Activated B cell treated with CpG ODN at 0.5 μM for 24 hours (primary cell): ENCODE data around the gene GBP7. TPM values are rescaled to one million over a fixed set of nuclear protein-coding genes. Genes with fewer than 3 reads are reported as not detected.

ENCODE experiments used
- ATAC-seq: fragments of 200-7000 bp; cut with Tn5 transposase; one replicate; pipeline ENCODE4 v1.10.0; 2021; ENCODE audit warnings: low read depth, mild to moderate bottlenecking, moderate library complexity
- CTCF ChIA-PET: fragments of 350-600 bp; sonication (Branson Sonifier 250); formaldehyde crosslinking; loops from one replicate; lab custom pipeline; 2021; ENCODE audit warnings: antibody characterized with exemption; lab: Charles Lee
- POLR2A ChIA-PET: fragments of 350-600 bp; sonication (Branson Sonifier 250); formaldehyde crosslinking; loops from one replicate; lab custom pipeline; 2021; ENCODE audit warnings: antibody characterized with exemption; lab: Charles Lee
- DNase-seq: peaks from one replicate; pipeline ENCODE4 v3.0.0; 2022
- H3K27ac Mint-ChIP-seq: one replicate; pipeline ENCODE4 v1.8.0; 2020; ENCODE audit warnings: mixed read lengths
- H3K27me3 Mint-ChIP-seq: one replicate; pipeline ENCODE4 v1.8.0; 2021; ENCODE audit warnings: mixed read lengths
- H3K36me3 Mint-ChIP-seq: one replicate; pipeline ENCODE4 v1.8.0; 2021; ENCODE audit warnings: low read depth, mixed read lengths
- H3K4me1 Mint-ChIP-seq: one replicate; pipeline ENCODE4 v1.8.0; 2021; ENCODE audit warnings: mixed read lengths
- H3K4me3 Mint-ChIP-seq: one replicate; pipeline ENCODE4 v1.8.0; 2020; ENCODE audit warnings: mild to moderate bottlenecking, mixed read lengths
- H3K9me3 Mint-ChIP-seq: one replicate; pipeline ENCODE4 v1.8.0; 2020; ENCODE audit warnings: mixed read lengths
- intact Hi-C: fragments of 100-400 bp; cut with micrococcal nuclease; formaldehyde crosslinking; loops from one replicate; pipeline ENCODE4 v1.15.1; 2024
- total RNA-seq: library from RNA; stranded (reverse); gene quantifications from 2 replicates; pipeline ENCODE4 v1.2.3, GENCODE V29; 2022
- TF ChIP-seq, protein P1 (sequence below): fragments of 200-600 bp; IDR thresholded peaks from one replicate; pipeline ENCODE4 v1.8.0; 2022; ENCODE audit warnings: antibody characterized with exemption, mild to moderate bottlenecking

GBP7 gene
- total RNA-seq, 1 donor from 2014 or later: not detected

DNA sequence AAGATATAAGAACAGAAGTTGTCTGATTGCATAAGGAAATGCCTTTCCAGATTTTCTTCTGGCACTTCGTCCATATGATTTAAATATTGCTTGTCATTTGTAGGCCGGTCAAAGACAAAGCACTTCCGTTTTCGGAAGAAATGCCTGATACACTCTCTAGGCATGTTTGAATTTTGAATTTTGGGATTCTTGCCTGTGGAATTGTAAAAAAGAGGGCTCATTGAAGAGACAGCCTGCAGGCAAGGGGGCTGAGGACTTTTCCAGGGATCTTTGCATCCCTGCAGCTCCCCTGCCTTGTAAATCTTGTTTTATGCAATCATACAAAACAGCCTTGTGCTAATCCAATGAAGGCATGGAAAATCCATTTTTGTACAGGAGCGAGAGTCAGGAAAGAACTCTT, 15.5 kb upstream of the GBP7 start:
- Mint-ChIP-seq H3K36me3 (peaks cover 83% of the 10 kb centered on the region), H3K4me1 (peaks cover 14% of the 10 kb centered on the region), H3K27ac (no peak overlapping the region), H3K4me3 (no peak overlapping the region), H3K9me3 (no peaks in the 10 kb centered on the region), H3K27me3 (no peaks in the 10 kb centered on the region)
- ChIA-PET POLR2A (no interaction called here), CTCF (no interaction called here)
- ATAC-seq (no peak), DNase-seq (no peak)
- intact Hi-C loops: loop anchor here (10.0 kb wide), 1 partner anchor 507 kb away; the partner anchor contains the start of gene PKN2
- TF ChIP-seq, protein P1, sequence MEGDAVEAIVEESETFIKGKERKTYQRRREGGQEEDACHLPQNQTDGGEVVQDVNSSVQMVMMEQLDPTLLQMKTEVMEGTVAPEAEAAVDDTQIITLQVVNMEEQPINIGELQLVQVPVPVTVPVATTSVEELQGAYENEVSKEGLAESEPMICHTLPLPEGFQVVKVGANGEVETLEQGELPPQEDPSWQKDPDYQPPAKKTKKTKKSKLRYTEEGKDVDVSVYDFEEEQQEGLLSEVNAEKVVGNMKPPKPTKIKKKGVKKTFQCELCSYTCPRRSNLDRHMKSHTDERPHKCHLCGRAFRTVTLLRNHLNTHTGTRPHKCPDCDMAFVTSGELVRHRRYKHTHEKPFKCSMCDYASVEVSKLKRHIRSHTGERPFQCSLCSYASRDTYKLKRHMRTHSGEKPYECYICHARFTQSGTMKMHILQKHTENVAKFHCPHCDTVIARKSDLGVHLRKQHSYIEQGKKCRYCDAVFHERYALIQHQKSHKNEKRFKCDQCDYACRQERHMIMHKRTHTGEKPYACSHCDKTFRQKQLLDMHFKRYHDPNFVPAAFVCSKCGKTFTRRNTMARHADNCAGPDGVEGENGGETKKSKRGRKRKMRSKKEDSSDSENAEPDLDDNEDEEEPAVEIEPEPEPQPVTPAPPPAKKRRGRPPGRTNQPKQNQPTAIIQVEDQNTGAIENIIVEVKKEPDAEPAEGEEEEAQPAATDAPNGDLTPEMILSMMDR: no peak

DNA sequence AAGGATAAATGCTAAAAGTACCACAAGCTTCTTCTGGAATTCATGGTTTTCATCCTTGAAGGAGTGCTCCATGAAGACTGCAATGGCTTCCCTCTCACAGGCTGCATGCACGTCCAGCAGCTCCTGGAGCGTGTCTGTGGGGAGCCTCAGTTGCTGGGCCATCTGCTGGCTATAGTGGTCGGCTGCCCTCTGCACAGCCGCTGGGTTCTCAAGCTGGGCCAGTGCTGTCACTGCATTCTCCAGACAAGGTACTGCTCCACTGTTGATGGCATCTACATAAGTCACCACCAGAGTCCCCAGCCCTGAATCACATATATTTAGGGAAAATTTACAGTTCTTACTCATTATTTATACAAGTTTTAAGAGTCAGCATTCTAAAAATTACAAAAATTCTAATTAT, 14.2 kb upstream of the GBP7 start:
- intact Hi-C loops: loop anchor here (10.0 kb wide), 1 partner anchor 505 kb away; the partner anchor contains the start of gene PKN2
- Mint-ChIP-seq H3K4me3 (no peak overlapping the region), H3K27ac (no peak overlapping the region), H3K4me1 (peaks cover under 1% of the 10 kb centered on the region), H3K27me3 (no peaks in the 10 kb centered on the region), H3K9me3 (no peaks in the 10 kb centered on the region), H3K36me3 (peaks cover 89% of the 10 kb centered on the region)
- TF ChIP-seq, protein P1: no peak
- ATAC-seq (no peak), DNase-seq (no peak)
- ChIA-PET CTCF (no interaction called here), POLR2A (interaction anchor here (0.9 kb wide), 1 partner anchor 9 kb away, joined by 3 read pairs; the partner anchor contains the start of gene GBP4)

DNA sequence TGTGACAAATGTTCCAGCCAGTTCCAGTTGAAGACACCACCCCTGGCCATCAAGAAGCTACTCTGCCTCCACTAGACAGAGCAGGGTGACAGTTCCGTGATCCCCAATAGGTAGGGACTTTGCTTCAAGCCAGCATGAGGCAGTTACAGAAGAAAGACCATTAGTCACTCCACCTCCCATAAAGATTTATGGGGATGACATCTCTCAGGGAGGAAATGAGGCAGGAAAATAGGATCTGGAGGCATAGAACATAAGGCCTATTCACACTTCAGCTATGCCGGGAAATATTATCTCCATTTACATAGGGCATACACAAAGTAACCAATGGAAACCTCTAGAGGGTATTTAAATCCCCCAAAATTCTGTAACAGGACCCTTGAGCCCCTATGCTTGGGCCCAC, 3.5 kb upstream of the GBP7 start:
- intact Hi-C loops: no loop called here
- ChIA-PET POLR2A (no interaction called here), CTCF (no interaction called here)
- H3K27me3 Mint-ChIP-seq: no peaks in the 10 kb centered on the region
- H3K9me3 Mint-ChIP-seq: peaks cover 5% of the 10 kb centered on the region
- no peak overlapping the region for H3K4me3 Mint-ChIP-seq
- ATAC-seq (no peak), DNase-seq (no peak)
- H3K4me1 Mint-ChIP-seq: no peaks in the 10 kb centered on the region
- TF ChIP-seq, protein P1: no peak
- no peak overlapping the region for H3K27ac Mint-ChIP-seq
- H3K36me3 Mint-ChIP-seq: peaks cover 30% of the 10 kb centered on the region

DNA sequence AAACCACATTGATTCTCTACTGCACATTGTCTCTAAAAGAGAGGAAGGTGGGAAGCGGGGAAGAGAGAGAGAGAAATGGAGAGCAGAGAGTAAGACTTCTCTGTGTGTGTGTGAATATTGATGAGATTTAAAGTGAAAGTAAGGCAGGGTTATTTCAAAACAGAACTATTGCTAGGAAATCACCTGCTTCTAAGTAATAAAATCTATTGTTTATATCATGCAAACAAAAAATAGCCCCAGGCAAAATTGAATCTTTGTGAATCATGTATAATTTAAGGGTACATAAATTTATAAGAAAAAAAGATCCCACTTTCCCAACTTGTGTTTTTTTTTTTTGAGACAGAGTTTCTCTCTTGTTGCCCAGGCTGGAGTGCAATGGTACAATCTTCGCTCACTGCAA, 1.2 kb upstream of the GBP7 start:
- Mint-ChIP-seq H3K9me3 (no peaks in the 10 kb centered on the region), H3K27me3 (no peaks in the 10 kb centered on the region), H3K36me3 (peaks cover 8% of the 10 kb centered on the region), H3K4me3 (no peak overlapping the region), H3K27ac (no peak overlapping the region), H3K4me1 (no peaks in the 10 kb centered on the region)
- CTCF ChIA-PET: no interaction called here
- POLR2A ChIA-PET: interaction anchor here (0.6 kb wide), 1 partner anchor 27 kb away, joined by 3 read pairs; no protein-coding TSS in a partner anchor
- no peak for ATAC-seq
- TF ChIP-seq, protein P1: no peak
- no peak for DNase-seq
- intact Hi-C loops: no loop called here

DNA sequence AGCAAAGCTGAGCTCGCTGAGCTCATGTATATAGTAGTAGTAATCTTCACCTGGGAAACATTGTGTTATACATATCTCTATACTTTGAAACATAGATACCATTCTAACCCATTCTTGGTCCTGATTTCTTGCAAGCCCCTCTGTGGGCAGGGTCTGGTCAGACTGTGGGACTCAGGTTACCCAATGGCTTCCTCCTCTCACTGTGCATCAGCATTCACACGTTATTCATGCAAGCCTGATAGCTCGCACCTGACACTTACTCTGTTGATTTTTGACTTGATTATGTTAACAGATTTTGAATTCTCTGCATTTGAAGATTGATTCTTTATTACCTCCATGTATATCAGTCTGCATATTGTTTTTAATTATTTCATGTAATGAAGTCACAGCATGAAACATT, 1.3 kb downstream of the GBP7 start:
- H3K36me3 Mint-ChIP-seq: no peaks in the 10 kb centered on the region
- ChIA-PET CTCF (no interaction called here), POLR2A (no interaction called here)
- TF ChIP-seq, protein P1: no peak
- no peaks in the 10 kb centered on the region for H3K9me3 Mint-ChIP-seq
- peaks cover 5% of the 10 kb centered on the region for H3K4me1 Mint-ChIP-seq
- no peak overlapping the region for H3K4me3 Mint-ChIP-seq
- ATAC-seq (no peak), DNase-seq (no peak)
- H3K27me3 Mint-ChIP-seq: no peaks in the 10 kb centered on the region
- intact Hi-C loops: no loop called here
- no peak overlapping the region for H3K27ac Mint-ChIP-seq
